AG04450 (cell line): ENCODE results near the gene FADS2. TPM values are rescaled to one million over a fixed set of nuclear protein-coding genes. Genes with fewer than 3 reads are reported as not detected.
A peak's percentile ranks its signal among the peaks of the same experiment; 100 is the strongest.

ENCODE experiments used
- CTCF ChIA-PET: fragments of 300-600, 350-600 bp; formaldehyde crosslinking; extraction: SDS; loops from one replicate; lab custom pipeline; 2022; ENCODE audit warnings: antibody characterized with exemption, inconsistent platforms; lab: Charles Lee
- POLR2A ChIA-PET: fragments of 350-600 bp; formaldehyde crosslinking; extraction: SDS; loops from one replicate; lab custom pipeline; 2021; ENCODE audit warnings: antibody characterized with exemption, inconsistent platforms; lab: Yijun Ruan, JAX
- DNase-seq: peaks from one replicate; pipeline ENCODE4 v3.0.0-alpha.2; 2011; ENCODE audit warnings: low read depth, low spot score
- H3K27ac ChIP-seq: one replicate; pipeline ENCODE4 v1.5.1; 2012; ENCODE audit warnings: low read depth, low read length, control low read depth
- H3K27me3 ChIP-seq: one replicate; pipeline ENCODE4 v1.6.0; 2012; ENCODE audit warnings: low read length; ENCODE audit not compliant: control insufficient read depth, insufficient read depth
- H3K4me3 ChIP-seq: 2 replicates; pipeline ENCODE4 v1.5.1; 2011; ENCODE audit warnings: mild to moderate bottlenecking, low read depth, low read length, control low read depth
- H3K9me3 ChIP-seq: 2 replicates; pipeline ENCODE4 v1.5.1; 2012; ENCODE audit warnings: low read length; ENCODE audit not compliant: control insufficient read depth, insufficient read depth
- polyA plus RNA-seq: library from polyadenylated mRNA; depleted of rRNA; stranded (reverse); fragments of >200 nt; gene quantifications from 2 replicates; pipeline ENCODE4 v1.2.3, GENCODE V29; 2011; rRNA removed
- small RNA-seq: library from RNA; depleted of rRNA; stranded (forward); fragments of <200 nt; gene quantifications from one replicate; pipeline ENCODE3, GENCODE V24; 2012; ENCODE audit warnings: low read depth; ENCODE audit not compliant: insufficient read length
- TF ChIP-seq, protein P1 (sequence below): IDR thresholded peaks from 2 replicates; pipeline ENCODE4 v1.5.1; 2011; ENCODE audit warnings: low read depth, low read length, control low read depth, inconsistent platforms

Gene FADS2
- polyA plus RNA-seq, 1 experiment: 183 TPM

DNA sequence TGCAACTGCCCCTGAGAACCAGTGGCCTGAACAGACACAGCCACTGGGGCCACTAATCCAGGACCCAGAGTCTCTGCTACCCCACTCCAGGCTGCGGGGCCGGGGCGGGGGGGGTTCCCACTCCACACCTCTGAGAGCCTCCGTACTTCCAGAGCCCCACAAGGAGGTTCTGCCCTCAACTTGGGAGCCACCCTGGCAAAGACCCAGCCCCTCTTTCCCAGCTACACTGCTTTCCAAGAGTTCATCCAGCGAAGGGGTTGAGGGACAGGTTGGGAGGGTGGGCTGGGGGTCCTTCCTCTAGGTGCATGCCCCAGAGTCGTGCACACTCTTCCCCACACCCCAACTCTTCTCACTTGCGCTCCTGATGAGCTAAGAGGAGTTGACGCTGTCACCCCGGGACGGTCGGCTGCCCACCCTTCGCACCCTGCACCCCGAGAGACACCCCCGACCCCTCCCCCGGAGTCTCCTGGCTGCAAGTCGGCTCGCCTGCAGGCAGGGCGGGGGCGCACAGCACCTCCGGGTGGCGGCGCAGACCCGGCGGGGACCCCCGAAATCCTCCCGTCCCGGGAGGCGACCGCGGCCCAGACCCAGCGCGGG, 88.7 kb downstream of the FADS2 start:
- Histone ChIP-seq H3K4me3 (peak overlapping the region; percentile 61), H3K27ac (no peak overlapping the region), H3K27me3 (peaks cover 29% of the 10 kb centered on the region), H3K9me3 (no peaks in the 10 kb centered on the region)
- ChIA-PET POLR2A (no interaction called here), CTCF (interaction anchor here (1.3 kb wide), 1 partner anchor 18 kb away, joined by 5 read pairs; no protein-coding TSS in a partner anchor)
- TF ChIP-seq, protein P1, sequence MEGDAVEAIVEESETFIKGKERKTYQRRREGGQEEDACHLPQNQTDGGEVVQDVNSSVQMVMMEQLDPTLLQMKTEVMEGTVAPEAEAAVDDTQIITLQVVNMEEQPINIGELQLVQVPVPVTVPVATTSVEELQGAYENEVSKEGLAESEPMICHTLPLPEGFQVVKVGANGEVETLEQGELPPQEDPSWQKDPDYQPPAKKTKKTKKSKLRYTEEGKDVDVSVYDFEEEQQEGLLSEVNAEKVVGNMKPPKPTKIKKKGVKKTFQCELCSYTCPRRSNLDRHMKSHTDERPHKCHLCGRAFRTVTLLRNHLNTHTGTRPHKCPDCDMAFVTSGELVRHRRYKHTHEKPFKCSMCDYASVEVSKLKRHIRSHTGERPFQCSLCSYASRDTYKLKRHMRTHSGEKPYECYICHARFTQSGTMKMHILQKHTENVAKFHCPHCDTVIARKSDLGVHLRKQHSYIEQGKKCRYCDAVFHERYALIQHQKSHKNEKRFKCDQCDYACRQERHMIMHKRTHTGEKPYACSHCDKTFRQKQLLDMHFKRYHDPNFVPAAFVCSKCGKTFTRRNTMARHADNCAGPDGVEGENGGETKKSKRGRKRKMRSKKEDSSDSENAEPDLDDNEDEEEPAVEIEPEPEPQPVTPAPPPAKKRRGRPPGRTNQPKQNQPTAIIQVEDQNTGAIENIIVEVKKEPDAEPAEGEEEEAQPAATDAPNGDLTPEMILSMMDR: no peak
- DNase-seq: no peak

Small RNA genes lying within 50 kb of the gene (small RNA-seq; reads per million reads assigned to genes)
- not detected for gene MIR6746

Other genes starting within 250 kb of the FADS2 start
- 0.45 and 0.60 TPM in 2 replicates for gene SYT7, start 247.2 kb upstream of the FADS2 start, polyA plus RNA-seq
- gene DAGLA, start 147.9 kb upstream of the FADS2 start, polyA plus RNA-seq: 1.1 and 1.7 TPM in 2 replicates
- 2.7 and 4.2 TPM in 2 replicates for gene MYRF, start 75.7 kb upstream of the FADS2 start, polyA plus RNA-seq
- 300 and 356 TPM in 2 replicates for gene TMEM258, start 35.7 kb upstream of the FADS2 start, polyA plus RNA-seq
- 7.1 and 8.4 TPM in 2 replicates for gene FEN1, start 35.4 kb upstream of the FADS2 start, polyA plus RNA-seq
- gene FADS1, start 11.3 kb upstream of the FADS2 start, polyA plus RNA-seq: 50.4 and 52.4 TPM in 2 replicates
- gene FADS3, start 63.2 kb downstream of the FADS2 start, polyA plus RNA-seq: 38.9 and 52.9 TPM in 2 replicates
- gene RAB3IL1, start 89.3 kb downstream of the FADS2 start, polyA plus RNA-seq: 2.7 and 3.6 TPM in 2 replicates
- 2.6 TPM in 2 replicates for gene BEST1, start 122.1 kb downstream of the FADS2 start, polyA plus RNA-seq
- 3,294 and 4,220 TPM in 2 replicates for gene FTH1, start 139.3 kb downstream of the FADS2 start, polyA plus RNA-seq